ENCODE results near the gene GRM3.

- TF ChIP-seq CTCF (conservative IDR thresholded peaks at IDR 0.05; ENCODE audit: low read depth, low read length) (no peak), EZH2 (IDR thresholded peaks at IDR 0.05; ENCODE audit: low read length, unreplicated experiment) (no peak)
These were observed 64.4 kb downstream of the GRM3 start for GRCh38 chr7:86708031-86708680.
